Smooth muscle cell of bladder (primary cell): ENCODE data around the gene MAGED4B. TPM values are rescaled to one million over a fixed set of nuclear protein-coding genes. Genes with fewer than 3 reads are reported as not detected.

Experiments
- total RNA-seq: library from RNA; depleted of rRNA; stranded (reverse); fragments of >200 nt; gene quantifications from 2 replicates; pipeline ENCODE4 v1.2.3, GENCODE V29; 2014

MAGED4B gene
- total RNA-seq: 25.2 and 38.0 TPM in 2 replicates

GRCh38 chrX:52068666-52069640, at the start of gene MAGED4B:
TSS of gene MAGED4B (minus strand) at chrX:52069183. CDS start at chrX:52068172, 1,011 bp downstream.

Other genes starting within 250 kb of the MAGED4B start
- 121 and 147 TPM in 2 replicates for gene MAGED1, start 175.6 kb downstream of the MAGED4B start, total RNA-seq
- gene MAGED4, start 115.7 kb upstream of the MAGED4B start, total RNA-seq: 43.0 and 45.2 TPM in 2 replicates